NK-92 (cell line): ENCODE data around the gene S100A5.
"Not testable (repeated sequence)": the region's sequence is repeated elsewhere in the genome, so short reads cannot be mapped to it uniquely, and the experiment has no call there.

Experiments
- DNase-seq: peaks from one replicate; lab custom pipeline; 2025; ENCODE audit not compliant: unreplicated experiment; lab: John Stamatoyannopoulos, UW

S100A5 gene

DNA sequence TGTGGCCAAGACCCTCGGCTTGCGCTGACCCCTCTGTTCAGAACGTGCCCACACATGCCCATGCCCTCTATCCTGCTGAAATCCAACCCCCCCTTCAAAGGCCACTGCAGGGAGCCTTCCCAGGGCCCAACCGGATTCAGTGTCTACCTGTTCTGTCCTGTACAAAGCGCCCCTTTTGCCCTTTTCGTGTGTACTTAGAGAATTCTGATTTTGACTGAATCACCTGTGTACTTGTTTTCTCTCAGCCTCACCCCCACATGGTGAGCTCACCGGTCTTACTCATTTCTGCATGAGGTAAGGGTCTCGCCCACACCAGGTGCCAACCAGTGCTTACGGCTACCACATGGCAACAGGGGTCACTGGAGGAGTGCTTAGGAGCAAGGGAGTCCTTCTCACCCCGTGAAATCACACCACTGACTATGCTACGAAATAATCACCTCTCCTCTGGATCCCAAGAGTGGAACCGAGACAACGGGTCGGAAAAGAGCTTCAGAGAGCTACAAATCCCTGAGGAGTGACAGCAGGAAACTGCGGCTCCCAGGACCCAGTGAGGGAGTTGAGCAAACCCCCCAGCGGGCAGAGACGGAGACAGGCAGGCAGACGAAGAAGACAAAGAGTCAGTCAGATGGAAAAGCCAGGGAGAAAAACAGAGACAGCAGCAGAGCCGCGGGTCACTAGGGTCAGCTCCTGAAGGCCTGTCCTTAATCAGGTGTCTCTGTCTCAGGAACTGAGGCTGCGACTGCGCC lies 27.1 kb upstream of the S100A5 start:
- DNase-seq: no peak

DNA sequence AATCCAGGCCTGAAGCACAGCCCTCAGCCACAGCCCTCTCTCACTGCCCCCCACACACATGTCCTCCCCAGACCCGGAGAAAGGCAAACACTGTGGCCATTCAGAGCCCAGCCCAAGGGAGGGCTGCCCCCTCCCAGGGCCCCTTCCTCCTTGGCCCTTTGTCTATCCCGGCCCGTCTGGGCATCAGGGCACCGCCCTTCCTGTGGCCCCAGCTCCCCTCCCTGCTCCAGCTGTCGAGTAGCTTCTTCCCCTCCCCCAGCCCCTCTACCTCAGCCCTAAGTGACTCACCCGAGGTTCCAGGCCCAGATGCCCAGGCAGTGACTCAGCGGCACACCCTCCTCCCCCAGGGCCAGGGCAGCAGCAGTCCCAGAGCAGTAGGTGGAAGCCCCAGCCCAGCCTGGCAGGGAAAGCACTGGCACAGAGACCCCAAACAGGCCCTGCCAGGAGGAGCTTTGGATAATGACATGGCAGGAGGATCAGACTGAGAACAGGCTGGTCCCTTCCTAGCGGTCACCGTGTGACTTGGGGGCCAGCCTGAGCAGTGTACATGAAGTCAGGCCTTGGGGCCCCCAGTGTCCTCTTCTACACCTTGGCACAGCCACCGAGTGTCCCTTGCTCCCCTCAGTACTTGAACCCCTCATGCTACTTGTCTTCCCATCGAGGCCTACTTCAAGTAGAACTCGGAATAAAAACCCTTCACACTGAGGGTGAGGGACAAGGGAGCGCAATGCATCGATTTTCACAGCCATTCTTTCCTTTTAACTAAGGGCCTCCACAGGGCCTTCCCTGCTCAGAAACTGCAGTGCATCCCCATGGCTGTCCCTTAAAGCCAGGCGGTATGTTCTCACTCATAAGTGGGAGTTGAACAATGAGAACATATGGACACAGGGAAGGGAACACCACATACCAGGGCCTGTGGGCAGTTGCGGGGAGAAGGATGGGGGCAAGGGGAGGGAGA lies 26.0 kb upstream of the S100A5 start:
- DNase-seq: no peak

- DNase-seq: no peak
These were observed 25.0 kb upstream of the S100A5 start, which contains the start of gene S100A2 for GRCh38 chr1:153565529-153566374. S100A2 (minus strand) TSS chr1:153565844; CDS start chr1:153563877, 1,967 bp downstream.

GRCh38 chr1:153563991-153564390 lies 23.3 kb upstream of the S100A5 start:
- DNase-seq: no peak

DNA sequence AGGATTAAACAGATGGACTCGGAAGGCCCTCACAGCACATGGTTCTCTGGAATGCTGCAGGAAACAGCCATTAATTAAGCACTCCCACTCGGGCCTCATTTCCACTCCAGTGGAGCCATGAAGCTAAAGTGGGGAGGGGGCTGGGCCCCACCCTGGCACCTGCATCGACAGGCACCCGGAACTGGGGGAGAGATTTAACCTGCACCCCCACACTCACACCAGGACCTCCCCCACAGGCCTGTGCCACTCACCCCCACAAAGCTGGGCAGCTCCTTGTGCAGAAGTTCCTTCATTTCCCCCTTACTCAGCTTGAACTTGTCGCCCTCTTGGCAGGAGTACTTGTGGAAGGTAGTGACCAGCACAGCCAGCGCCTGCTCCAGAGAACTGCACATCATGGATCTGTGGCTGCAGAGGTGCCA lies 22.8 kb upstream of the S100A5 start:
- no peak for DNase-seq

GRCh38 chr1:153562021-153562420 lies 21.3 kb upstream of the S100A5 start:
- DNase-seq: not testable (repeated sequence)

- DNase-seq: no peak
These were observed 20.8 kb upstream of the S100A5 start for GRCh38 chr1:153561466-153561985.

- no peak for DNase-seq
These were observed 20.2 kb upstream of the S100A5 start for GRCh38 chr1:153560771-153561465.

DNA sequence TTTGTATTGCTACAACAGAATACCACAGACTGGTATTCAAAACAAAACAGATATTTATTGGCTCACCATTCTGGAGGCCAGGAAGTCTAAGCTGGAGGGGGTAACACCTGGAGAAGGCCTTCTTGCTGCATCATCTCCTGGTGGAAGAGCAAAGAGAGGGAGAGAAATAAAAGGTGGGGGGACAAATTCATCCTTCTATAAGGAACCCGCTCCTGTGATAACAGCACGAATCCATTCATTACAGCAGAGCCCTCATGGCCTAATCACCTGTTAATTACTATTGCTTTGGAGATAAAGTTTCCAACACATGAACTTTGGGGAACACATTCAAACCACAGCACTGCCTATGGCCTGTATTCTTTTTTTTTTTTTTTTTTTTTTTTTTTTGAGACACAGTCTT lies 19.5 kb upstream of the S100A5 start:
- no peak for DNase-seq

GRCh38 chr1:153557877-153558276 lies 17.1 kb upstream of the S100A5 start:
- no peak for DNase-seq

- DNase-seq: no peak
These were observed 15.6 kb upstream of the S100A5 start for GRCh38 chr1:153556348-153556747.

DNA sequence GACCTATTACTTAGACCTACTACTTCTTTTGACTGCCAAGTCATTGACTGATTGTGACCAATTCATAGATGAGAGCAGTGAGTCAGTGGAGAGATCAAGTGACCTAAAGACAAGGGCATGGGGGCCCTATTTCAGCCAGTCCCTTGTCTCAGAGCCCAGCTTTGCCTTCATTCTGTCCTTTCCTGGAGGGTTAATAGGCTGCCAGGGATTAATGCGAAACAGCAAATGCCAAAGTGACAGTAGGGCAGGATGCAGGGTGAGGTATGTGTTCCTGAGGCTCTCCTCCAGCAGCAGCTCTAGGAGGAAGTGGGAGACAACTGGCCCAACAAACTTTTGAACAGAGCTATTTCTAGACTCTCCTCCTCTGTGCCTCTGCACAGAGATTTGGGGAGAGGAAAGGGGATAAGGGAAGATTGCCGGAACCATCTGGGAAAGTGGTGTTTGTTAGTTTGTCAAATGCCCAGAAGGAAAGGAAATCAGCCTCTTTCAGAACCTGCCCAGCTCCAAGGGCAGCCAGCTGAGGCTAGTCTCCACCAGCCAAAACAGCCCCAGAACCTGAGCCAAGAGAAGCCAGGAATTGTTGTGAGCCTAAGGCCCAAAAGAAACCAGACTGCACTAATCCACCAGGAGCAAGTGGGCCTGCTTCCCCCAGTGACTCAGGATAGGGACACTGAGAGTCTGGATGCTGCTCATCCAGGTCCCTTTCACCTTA lies 13.3 kb upstream of the S100A5 start:
- no peak for DNase-seq

DNA sequence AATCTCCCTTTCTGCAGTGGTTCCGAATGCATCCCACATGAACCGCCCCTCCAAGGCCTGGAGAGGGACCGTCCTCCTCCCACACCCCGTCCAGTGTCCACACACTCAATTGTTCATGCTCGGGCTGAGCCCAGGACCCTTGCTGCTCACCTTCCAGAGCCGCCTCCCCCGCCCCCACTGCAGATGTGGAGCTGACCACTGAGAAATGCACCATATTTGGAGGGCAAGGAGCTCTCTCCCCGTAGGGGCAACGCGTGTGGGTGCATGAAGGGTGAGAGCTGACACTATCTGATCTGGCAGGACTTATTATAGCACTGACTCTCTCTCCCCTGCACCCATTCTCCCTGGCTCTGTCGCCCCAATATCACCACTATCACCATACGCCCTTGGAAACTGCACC lies 12.4 kb upstream of the S100A5 start:
- DNase-seq: no peak

- no peak for DNase-seq
These were observed 11.6 kb upstream of the S100A5 start for GRCh38 chr1:153552335-153552734.

DNA sequence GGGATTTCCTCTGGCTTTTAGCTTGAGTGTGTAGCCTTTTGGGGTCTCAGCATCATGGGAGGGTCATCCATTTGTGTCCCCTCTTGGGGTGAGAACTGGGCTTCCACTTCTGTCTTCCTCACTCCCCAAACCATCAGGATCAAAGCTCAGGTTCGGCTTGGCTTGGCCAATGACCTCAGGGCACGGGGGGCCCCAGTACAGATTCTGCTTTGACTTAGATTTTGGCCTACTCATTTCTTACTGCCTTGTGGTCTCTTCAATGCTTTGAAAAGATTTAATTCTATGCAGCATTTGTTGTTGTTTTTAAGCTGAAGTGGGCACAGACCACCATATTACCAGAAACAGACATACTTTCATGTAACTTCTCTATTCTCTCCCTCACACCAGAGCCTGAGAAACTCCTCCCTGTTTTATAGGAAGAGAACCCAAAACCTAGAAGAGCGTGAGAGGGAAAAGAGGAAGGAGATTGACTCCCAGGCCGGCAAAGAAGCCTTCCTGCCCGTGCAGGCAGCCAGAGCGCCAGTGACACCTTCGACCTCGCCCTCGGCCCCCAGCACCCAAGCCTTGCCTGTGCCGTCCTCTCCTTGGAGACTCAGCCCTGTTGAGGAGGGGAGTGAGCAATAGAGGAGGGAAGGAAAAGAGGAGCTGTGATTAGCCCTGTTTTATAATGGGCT lies 10.2 kb upstream of the S100A5 start:
- DNase-seq: no peak

- no peak for DNase-seq
These were observed 9.6 kb upstream of the S100A5 start for GRCh38 chr1:153550398-153550758.

- DNase-seq: no peak
These were observed 9.1 kb upstream of the S100A5 start for GRCh38 chr1:153549741-153550397.
